D721Med (cell line): ENCODE measurements around the gene TKTL2.

Experiments
- DNase-seq: peaks from one replicate; pipeline ENCODE4 v3.0.0; 2011; ENCODE audit warnings: low spot score; ENCODE audit not compliant: insufficient read length
- FAIRE-seq: peaks from 2 replicates; lab custom pipeline; 2011; peaks lifted over from hg19 to GRCh38; lab: Jason Lieb, UNC
- TF ChIP-seq, protein P1 (sequence below): IDR thresholded peaks from 2 replicates; pipeline ENCODE4 v1.5.1; 2012; ENCODE audit warnings: mild to moderate bottlenecking, control low read depth; ENCODE audit not compliant: insufficient read depth; ENCODE audit errors: missing control alignments

Gene TKTL2

DNA sequence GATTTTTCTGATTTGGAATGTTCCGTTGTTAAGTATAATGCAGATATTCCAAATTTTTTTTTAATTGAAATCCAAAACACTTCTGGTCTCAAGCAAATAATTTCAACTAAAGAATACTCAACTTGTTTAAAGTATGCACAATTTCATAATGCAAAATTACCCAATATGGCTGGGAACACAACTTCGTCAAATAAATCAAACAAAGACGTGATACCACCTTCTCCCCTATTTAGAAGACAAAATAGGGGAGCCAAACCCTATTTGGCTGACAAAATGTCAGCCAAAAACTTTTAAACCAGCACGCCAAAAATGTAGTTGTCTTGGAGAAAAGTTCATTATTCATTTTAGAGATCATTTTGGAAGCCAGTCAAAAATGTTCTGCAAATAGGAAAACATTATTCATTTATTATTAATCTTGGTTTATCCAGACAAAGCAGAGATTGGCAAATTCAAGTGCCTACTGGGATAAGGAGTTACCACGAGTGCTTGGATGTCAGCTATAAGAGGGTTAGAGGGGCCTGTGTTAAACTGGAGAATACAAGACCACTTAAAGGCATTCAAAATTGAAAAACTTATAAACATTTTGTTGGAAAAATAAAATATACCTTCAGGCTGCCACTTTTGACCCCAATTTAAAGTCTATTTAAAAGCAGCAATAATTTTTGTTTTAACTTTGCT lies 3.3 kb upstream of the TKTL2 start:
- TF ChIP-seq, protein P1, sequence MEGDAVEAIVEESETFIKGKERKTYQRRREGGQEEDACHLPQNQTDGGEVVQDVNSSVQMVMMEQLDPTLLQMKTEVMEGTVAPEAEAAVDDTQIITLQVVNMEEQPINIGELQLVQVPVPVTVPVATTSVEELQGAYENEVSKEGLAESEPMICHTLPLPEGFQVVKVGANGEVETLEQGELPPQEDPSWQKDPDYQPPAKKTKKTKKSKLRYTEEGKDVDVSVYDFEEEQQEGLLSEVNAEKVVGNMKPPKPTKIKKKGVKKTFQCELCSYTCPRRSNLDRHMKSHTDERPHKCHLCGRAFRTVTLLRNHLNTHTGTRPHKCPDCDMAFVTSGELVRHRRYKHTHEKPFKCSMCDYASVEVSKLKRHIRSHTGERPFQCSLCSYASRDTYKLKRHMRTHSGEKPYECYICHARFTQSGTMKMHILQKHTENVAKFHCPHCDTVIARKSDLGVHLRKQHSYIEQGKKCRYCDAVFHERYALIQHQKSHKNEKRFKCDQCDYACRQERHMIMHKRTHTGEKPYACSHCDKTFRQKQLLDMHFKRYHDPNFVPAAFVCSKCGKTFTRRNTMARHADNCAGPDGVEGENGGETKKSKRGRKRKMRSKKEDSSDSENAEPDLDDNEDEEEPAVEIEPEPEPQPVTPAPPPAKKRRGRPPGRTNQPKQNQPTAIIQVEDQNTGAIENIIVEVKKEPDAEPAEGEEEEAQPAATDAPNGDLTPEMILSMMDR: no peak
- no peak for DNase-seq
- no peak for FAIRE-seq

DNA sequence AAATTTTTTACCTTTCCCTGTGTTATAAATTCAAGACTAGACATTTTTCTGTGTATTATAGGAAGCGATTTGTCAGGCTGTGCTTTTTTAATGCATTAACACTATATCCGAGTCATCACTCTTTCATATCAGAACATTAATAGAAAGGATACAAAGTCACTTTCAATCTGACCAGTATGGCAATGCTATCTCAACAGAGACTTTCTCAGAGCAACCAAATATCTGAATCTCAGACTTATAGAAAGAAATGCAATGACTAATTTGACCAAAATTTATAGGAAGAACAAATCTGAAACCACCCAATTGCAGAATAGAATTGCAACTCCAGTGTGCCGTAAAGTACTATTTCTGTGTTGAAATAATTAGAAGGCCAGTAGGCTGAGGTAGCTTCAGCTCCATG lies 473 bp upstream of the TKTL2 start:
- DNase-seq (no peak), FAIRE-seq (no peak)
- TF ChIP-seq, protein P1: no peak

- TF ChIP-seq, protein P1: no peak
- FAIRE-seq: no peak
- DNase-seq: no peak
Observed at GRCh38 chr4:163473130-163473529, 424 bp downstream of the TKTL2 start.

GRCh38 chr4:163470391-163470790 lies 3.2 kb downstream of the TKTL2 start:
- FAIRE-seq: no peak
- TF ChIP-seq, protein P1: no peak
- DNase-seq: no peak

DNA sequence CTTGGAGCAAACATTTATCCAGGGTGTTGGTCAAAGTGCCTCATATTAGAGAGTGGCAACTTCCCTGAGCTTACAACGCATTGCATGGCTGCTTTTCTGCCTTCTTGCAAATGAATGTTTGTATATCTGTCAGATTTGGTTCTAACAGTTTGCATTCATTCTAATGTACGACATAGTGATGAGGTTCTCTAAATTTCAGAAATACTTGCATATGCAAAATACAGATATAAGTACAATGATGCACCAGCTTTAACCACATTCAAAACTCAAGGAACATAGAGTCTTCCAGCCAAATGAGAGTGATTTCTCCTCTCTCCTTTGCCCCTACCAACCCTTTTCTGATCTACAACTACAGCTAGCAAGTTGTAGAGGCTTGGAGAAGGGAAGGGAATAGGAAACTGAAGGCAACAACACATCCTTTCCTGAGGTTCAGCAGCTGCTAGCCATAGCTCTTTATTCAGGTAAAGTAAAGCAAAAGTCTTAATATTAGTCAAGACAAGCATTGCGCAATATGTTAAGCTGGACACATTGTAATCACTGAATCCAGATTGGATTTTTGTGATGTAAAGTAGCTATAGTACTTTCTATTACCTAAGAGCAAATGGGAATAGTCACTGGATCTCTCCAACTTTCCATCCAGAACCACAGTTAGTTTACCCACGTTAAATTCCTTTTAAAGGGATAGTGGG lies 6.3 kb downstream of the TKTL2 start:
- DNase-seq: no peak
- no peak for FAIRE-seq
- TF ChIP-seq, protein P1: no peak

- TF ChIP-seq, protein P1: no peak
- FAIRE-seq (no peak), DNase-seq (no peak)
Observed at GRCh38 chr4:163462556-163462955, 11.0 kb downstream of the TKTL2 start.

DNA sequence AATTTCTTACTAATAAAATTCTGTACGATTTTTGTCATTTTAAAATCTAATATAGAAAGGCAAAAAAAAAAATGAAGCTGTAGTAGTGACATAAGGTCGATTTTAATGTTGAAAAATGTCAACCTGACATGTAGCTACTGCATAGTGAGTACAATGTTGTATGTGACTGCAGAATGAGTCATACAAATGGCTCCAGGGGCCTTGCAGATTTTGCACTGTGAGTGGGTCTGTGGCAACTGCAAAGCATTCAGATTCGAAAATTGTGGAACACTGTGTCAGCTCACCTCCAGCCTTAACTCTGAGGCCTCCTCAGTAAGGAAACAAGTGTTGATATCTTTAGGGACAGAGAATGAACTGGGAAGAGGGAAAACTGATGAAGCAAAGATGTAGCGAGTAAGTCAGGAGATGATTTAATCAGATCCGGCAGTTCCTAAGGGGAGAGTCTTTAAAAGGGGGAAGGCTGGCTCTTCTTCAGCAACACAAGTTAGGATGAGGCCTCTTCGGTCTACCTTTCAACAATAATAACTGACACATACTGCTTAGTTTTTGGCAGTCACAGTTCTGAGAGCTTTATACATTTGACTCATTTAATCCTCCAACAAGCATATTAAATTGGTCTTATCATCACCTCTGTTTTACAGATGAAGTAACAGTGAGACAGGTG lies 24.9 kb downstream of the TKTL2 start:
- no peak for DNase-seq
- no peak for FAIRE-seq

More for the DNA sequence above, 24.9 kb downstream of the TKTL2 start:
- TF ChIP-seq, protein P1: no peak
